DMS114 treated with DMSO at 0.1 percent for 48 hours (cell line): ENCODE results near the gene IL17F.
A peak's percentile ranks its signal among the peaks of the same experiment; 100 is the strongest.

ENCODE experiments used
- DNase-seq: peaks from one replicate; lab custom pipeline; 2025; ENCODE audit not compliant: unreplicated experiment; lab: John Stamatoyannopoulos, UW

IL17F gene

GRCh38 chr6:52244400-52244799 is at the start of gene IL17F:
IL17F (minus strand) TSS chr6:52244500; CDS start chr6:52244429, 71 bp downstream.
- no peak for DNase-seq

GRCh38 chr6:52293067-52293466 is 48.8 kb upstream of the IL17F start:
- DNase-seq = no peak

GRCh38 chr6:52288841-52289240 is 44.5 kb upstream of the IL17F start:
- DNase-seq = no peak

- no peak for DNase-seq
These were observed 43.9 kb upstream of the IL17F start for GRCh38 chr6:52288216-52288615.

GRCh38 chr6:52286798-52287432 is 42.6 kb upstream of the IL17F start:
- DNase-seq = peak; percentile 84

- DNase-seq = peak; percentile 77
These were observed 41.1 kb upstream of the IL17F start for GRCh38 chr6:52285177-52286068.

- DNase-seq = peak; percentile 100
These were observed 40.3 kb upstream of the IL17F start, which contains the start of gene MCM3 for GRCh38 chr6:52284460-52285176. MCM3 (minus strand) TSS chr6:52284742; CDS start chr6:52284674, 68 bp downstream.

- DNase-seq = peak; percentile 68
These were observed 39.8 kb upstream of the IL17F start for GRCh38 chr6:52284131-52284459.

- DNase-seq = no peak
These were observed 38.8 kb upstream of the IL17F start for GRCh38 chr6:52283111-52283510.

GRCh38 chr6:52276130-52276529 is 31.8 kb upstream of the IL17F start:
- no peak for DNase-seq

GRCh38 chr6:52271852-52272460 is 27.7 kb upstream of the IL17F start:
- DNase-seq = no peak

- DNase-seq = peak; percentile 66
These were observed 19.6 kb upstream of the IL17F start for GRCh38 chr6:52263709-52264540.

- DNase-seq = no peak
These were observed 18.5 kb upstream of the IL17F start for GRCh38 chr6:52262620-52263344.

GRCh38 chr6:52261229-52261628 is 16.9 kb upstream of the IL17F start:
- DNase-seq = no peak

GRCh38 chr6:52260634-52261033 is 16.3 kb upstream of the IL17F start:
- no peak for DNase-seq

GRCh38 chr6:52255434-52255833 is 11.1 kb upstream of the IL17F start:
- no peak for DNase-seq

- no peak for DNase-seq
These were observed 10.6 kb upstream of the IL17F start for GRCh38 chr6:52254731-52255378.

- DNase-seq = no peak
These were observed 9.2 kb upstream of the IL17F start for GRCh38 chr6:52253494-52253893.

GRCh38 chr6:52251113-52251512 is 6.8 kb upstream of the IL17F start:
- DNase-seq = no peak
